Upper lobe of left lung (tissue), 4 donors: Measurements from ENCODE around the gene IL36B.

Source experiments
- EP300 ChIP-seq, 4 donors: sonication (generic); formaldehyde crosslinking; IDR thresholded peaks; one replicate each; pipeline ENCODE4 v1.5.1; 2017; ENCODE audit warnings: antibody characterized with exemption in 4 of 4, control low read depth in 2 of 4
- TF ChIP-seq, protein P1 (sequence below), 6 experiments: fragments of 450-650 bp in 4 of 6; fragments of 200-600 bp in 2 of 6; sonication (generic) in 2 of 6; IDR thresholded peaks; one replicate each; pipeline ENCODE4 v1.5.1; 2016 to 2019; ENCODE audit warnings: antibody characterized with exemption in 6 of 6

GRCh38 chr2:113012436-113013335 lies 40.0 kb downstream of the IL36B start:
- TF ChIP-seq, protein P1, sequence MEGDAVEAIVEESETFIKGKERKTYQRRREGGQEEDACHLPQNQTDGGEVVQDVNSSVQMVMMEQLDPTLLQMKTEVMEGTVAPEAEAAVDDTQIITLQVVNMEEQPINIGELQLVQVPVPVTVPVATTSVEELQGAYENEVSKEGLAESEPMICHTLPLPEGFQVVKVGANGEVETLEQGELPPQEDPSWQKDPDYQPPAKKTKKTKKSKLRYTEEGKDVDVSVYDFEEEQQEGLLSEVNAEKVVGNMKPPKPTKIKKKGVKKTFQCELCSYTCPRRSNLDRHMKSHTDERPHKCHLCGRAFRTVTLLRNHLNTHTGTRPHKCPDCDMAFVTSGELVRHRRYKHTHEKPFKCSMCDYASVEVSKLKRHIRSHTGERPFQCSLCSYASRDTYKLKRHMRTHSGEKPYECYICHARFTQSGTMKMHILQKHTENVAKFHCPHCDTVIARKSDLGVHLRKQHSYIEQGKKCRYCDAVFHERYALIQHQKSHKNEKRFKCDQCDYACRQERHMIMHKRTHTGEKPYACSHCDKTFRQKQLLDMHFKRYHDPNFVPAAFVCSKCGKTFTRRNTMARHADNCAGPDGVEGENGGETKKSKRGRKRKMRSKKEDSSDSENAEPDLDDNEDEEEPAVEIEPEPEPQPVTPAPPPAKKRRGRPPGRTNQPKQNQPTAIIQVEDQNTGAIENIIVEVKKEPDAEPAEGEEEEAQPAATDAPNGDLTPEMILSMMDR (IDR thresholded peaks at IDR 0.05), result no peak
- no peak for TF ChIP-seq EP300 (IDR thresholded peaks at IDR 0.05)
